ENCODE data around the gene APRT.

DNA sequence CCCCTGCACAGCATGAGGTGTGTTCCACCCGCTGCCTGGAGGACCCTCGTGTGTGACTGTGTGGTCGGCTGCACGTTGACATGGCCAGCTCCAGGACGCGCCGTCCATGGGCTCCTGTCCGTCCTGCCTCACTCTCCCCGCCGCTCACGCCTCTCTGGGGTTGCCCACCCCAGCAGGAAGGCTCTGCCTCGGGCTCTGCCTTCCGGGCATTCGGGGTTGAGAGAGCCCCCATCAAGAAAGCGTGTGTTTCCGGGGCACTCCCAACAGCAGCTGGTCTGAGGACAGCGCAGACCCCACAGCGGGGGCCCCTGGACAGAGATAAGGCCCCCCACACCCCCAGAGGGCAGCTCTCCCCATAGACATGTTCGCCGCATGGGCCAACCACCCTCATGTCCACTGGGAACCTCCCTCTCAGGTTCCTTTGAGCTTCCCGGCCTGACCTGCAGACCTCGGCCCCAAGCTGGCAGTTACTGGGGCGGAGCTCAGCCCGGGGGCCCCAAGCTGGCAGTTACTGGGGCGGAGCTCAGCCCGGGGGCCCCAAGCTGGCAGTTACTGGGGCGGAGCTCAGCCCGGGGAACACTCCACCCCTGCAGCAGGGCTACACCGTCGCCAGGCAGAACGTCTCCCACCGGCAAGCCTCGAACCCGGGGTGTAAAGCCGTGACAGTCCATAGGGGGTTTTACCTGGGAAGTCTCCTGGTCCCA is 18.3 kb downstream of the APRT start:
- TF ChIP-seq, protein P1, sequence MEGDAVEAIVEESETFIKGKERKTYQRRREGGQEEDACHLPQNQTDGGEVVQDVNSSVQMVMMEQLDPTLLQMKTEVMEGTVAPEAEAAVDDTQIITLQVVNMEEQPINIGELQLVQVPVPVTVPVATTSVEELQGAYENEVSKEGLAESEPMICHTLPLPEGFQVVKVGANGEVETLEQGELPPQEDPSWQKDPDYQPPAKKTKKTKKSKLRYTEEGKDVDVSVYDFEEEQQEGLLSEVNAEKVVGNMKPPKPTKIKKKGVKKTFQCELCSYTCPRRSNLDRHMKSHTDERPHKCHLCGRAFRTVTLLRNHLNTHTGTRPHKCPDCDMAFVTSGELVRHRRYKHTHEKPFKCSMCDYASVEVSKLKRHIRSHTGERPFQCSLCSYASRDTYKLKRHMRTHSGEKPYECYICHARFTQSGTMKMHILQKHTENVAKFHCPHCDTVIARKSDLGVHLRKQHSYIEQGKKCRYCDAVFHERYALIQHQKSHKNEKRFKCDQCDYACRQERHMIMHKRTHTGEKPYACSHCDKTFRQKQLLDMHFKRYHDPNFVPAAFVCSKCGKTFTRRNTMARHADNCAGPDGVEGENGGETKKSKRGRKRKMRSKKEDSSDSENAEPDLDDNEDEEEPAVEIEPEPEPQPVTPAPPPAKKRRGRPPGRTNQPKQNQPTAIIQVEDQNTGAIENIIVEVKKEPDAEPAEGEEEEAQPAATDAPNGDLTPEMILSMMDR (IDR thresholded peaks at IDR 0.05; ENCODE audit: borderline replicate concordance, extremely low read depth, low read length, poor library complexity, severe bottlenecking) = no peak
- no peak for TF ChIP-seq EZH2 (IDR thresholded peaks at IDR 0.05; ENCODE audit: borderline replicate concordance, low read depth, low read length, severe bottlenecking)
